ENCODE measurements around the gene IQGAP2.
"Not testable (repeated sequence)": the region's sequence is repeated elsewhere in the genome, so short reads cannot be mapped to it uniquely, and the experiment has no call there.

Gene IQGAP2

DNA sequence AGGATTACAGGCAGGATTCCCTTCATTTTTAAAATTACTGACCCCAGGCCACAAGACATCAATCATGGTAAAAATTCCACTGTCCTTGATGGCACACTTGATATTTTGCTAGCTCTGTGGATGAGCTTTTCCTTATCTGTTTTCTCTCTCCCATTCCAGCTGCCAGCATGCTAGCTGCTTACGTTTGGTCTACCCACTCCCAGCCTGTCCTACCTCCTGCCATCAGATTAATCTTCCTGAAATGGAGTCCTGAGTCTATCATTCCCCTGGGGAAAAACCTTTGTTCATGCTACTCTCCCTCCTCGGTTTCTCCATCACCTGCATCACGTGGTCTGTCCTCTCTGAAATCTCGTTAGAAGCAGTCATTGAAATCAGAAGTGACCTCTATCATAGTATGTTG lies 111.2 kb downstream of the IQGAP2 start:
- no peak for DNase-seq

DNA sequence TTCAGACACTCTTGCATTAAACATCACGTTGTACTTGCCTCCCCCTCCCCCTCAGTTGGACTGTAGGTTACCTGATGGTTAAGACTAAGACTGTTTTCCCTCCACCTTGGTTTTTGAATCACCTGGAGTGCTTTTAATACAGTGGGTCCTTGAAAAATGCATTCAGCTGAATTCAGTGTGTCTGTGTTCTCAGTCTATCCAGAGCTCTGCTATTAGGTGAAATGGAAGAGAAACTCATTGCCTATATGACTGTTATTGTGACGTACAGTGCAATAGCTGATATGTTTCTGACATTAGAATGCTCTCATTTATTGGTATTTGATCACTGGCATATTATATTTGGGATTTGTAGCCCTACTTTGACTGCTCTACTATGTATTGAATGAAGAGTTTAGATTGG lies 111.6 kb downstream of the IQGAP2 start:
- DNase-seq, result no peak

DNA sequence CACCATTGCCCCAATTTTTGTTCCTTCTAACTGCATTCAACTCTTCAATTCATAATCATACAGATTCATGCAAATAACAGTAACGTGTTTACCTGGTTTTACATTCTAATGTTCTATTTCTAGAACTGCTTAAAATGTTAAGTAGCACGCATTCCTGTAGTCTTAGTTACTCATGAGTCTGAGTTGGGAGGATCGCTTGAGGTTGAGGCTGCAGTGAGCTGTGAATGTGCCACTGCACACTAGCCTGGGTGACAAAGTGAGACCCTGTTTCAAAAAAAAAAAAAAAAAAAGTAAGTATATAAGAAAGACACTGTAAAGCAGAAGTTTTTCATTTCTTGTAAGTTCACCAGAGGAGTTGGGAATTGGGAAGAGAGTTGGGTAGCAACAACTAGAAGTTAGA lies 114.2 kb downstream of the IQGAP2 start:
- no peak for DNase-seq

DNA sequence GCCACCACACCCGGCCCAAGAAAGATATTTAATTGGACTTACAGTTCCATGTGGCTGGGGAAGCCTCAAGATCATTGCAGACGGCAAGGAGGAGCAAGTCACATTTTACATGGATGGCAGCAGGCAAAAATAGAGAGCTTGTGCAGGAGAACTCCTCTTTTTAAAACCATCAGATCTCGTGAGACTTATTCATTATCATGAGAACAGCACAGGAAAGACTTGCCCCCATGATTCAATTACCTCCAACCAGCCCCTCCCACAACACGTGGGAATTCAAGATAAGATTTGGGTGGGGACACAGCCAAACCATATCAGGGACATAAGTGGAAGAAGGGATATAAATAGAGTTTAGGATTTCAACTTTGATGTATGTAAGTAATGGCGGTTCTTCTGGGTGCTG lies 115.2 kb downstream of the IQGAP2 start:
- DNase-seq, result not testable (repeated sequence)

DNA sequence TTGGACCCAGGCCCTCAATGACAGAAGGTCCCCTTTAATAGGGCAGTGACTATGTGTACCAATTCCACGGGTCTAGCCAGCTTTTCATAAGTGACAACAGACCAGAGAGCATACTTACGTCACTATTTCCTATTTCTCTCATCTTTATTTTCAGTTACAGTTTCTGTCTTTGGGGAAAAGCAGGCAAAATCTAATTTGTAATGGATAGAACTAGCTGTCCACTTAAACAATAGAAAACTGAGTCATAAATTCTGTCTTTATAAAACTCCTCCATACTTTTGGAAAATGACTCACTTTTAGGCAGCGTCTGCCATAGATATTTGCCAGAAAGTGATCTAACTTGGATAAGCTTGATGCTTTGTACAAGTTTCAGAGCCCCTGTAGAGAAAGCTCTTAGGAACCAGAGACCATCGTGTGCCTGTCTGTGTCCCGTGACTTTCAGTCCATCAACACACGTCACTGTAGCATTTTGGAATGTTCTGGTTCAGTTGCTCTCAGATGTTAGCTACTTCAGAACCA lies 118.2 kb downstream of the IQGAP2 start:
- no peak for DNase-seq

DNA sequence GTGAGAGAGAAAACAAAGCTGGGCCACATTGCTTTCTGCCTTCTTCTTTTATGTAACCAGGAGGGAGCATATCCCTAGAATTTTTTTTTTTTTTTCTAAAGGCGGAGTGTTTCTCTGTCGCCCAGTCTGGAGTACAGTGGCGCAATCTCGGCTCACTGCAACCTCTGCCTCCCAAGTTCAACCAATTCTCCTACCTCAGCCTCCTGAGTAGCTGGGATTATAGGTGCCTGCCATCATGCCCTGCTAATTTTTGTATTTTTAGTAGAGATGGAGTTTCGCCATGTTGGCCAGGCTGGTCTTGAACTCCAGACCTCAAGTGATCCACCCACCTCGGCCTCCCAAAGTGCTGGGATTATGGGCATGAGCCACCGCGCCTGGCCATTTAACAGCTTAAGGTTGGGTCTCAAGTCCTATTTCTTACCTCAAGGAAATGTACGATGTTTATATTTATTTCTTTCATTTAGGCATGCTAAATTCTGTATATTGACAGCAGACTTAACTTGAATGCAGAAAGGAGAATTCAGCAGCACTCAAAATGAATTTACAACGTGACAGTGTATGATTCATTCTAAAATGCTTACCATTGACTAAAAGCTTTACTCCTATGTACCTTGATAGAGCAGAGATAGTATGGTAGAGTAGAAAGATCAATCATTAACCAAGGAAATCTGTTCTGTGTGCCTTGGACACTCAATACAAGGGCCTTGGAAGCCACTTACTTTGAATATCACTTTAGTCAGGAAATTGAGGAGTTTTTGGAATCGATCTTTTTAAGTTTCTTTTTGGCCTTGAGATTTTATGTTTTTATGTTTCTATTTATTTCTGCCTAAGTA lies 119.2 kb downstream of the IQGAP2 start:
- DNase-seq, result no peak

DNA sequence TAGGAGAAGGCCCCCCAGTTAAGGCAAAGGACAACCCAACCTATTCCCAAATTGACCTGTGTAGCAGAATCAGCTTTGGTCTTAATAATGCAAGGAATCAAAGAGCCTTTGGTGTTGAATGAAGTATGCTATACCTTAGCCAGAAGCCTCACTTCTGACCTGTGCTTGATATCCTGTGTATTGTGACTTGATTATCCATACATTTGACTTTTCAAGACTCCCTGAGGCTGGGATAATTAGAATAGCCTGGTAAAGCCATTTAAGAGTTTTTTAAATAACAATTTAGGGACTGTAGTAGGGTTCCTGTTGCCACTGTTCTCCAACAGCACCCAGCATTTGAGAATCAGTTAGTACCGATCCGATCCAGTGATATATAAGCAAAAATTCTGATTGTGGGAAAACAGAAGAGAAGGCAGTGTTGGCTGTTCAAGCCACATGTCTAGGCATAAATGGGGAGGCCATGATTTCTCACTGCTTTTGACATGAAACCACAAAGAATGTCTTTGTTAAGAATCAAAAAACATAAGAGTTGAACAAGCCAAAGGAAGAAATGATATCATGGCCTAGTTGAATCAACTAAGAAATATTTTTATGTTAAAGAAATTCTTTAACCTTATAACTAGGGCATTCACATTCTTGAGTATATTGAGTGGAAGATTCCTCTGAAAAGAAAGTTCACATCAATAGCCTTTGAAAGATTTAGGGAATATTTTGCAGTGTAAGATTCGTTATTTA lies 121.2 kb downstream of the IQGAP2 start:
- DNase-seq, result no peak

DNA sequence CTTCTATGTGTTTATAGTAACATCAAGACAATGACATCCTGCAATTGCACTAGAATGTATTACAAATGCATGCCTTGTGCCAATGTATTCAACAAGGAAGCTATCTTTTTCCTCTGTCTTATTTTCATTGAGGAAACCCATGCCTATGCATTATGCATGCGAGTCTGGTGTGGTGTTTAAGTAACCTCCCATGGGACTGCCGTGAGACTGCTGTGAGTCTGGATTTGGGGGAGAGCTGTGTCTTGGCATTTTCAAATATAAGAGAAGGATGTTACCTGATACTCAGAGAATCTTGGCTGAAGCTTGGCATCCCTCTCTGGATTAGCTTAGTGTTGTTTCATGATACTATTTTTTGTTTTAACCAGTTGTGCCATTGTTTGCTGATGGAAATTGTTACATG lies 121.8 kb downstream of the IQGAP2 start:
- no peak for DNase-seq

DNA sequence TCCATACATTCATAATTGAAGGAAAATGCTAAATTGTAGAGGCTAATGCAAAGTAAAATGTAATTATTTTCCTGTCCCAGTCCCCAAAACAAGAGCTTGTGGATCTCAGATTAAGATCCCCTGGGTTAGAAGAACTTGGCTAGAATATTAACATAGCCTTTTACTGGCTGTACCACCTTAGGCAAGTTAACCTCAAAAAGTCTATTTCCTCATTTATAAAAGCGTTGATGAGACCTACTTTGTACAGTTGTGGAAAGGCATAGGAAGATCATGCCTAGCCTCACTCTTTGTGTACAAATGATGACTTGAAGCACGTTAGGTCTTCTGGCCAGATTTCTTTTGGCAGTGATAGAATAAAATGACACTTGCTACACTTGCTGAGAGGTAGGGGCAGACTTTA lies 122.9 kb downstream of the IQGAP2 start:
- DNase-seq, result no peak

DNA sequence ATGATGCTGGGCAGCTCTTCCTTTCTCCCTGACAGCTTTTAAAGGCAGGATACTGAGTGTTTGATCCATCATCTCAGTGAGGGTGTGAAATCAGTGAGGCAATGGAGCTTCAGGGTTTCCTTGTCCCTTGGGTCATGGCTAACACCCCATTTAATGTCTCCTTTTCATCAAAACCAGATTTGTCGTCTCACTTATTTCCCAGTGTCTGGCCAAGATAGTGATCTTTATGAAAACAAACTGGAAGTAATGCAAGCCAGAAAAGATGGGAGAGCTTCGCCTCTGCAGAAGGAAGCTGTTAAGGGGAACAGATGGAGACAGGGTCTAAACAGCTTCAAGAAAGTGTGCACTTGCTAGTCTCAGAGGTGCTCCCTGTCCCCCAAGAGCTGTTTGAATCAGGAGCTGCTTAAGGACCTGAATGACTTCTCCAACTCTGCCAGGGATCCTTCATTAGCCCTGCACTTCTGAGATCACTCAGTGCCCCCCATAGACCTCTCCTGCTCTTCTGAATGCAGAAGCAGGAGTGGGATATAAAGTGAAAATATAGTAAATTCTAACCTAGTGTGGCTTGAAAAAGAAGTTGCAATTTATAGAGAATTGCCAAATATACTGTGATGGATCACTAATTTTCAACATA lies 124.0 kb downstream of the IQGAP2 start:
- DNase-seq, result no peak

DNA sequence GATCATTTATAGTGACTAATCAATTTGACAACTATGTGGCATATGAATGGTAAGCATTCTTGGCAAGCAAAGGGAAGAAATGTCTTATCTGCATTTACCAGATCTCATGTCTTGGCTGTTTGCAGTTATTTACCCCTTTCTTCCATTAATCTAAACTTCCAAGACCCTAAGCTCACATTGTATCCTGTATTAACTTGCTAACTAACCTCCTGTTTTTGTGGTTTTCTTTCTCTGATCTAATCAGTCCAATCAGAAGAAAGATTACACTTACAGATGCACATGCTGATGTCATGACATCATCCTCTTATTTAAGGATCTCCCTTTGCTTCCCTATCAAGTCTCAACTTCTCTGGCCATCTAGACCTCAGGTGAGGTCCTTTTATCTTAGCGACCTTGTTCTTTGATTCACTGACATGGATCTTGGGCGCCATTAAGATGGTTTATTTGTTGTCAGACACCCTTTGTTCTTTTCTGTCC lies 124.6 kb downstream of the IQGAP2 start:
- DNase-seq, result no peak

DNA sequence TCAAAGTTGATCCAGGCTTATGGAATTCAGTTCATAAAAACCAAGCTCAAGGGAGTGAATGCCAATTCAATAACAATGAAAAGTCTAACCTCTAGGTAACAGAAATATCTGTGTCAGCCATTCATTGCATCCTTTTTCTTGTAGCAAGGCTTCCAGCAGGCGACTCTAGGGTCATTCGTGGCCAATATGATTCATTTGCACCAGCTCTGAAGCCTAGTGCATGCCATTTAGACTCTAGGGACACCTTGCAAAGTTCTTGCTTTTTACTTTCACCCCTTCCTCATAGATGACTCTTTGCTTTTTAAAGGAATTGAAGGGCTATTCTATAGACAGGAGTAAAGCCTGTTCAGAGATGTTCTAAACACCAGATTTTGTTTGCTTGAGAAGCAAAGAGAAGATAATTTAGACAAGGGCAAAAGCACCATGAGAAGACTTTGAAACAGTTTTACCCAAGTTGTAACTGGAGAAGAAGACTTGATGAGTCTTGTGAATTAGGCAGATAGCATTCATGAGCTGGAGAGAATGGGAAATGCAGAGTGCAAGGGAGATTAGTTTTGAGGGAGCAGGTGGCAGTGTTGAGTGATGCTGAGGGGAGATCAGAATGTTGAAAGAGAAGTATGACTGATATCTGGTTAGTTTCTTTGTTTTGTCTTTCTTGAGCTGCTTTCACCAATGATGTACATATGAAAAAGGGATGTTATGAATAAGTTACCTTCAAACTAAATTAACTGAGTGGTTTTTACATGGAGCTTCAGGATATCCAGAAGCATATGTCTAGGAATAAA lies 125.7 kb downstream of the IQGAP2 start:
- DNase-seq, result no peak

DNA sequence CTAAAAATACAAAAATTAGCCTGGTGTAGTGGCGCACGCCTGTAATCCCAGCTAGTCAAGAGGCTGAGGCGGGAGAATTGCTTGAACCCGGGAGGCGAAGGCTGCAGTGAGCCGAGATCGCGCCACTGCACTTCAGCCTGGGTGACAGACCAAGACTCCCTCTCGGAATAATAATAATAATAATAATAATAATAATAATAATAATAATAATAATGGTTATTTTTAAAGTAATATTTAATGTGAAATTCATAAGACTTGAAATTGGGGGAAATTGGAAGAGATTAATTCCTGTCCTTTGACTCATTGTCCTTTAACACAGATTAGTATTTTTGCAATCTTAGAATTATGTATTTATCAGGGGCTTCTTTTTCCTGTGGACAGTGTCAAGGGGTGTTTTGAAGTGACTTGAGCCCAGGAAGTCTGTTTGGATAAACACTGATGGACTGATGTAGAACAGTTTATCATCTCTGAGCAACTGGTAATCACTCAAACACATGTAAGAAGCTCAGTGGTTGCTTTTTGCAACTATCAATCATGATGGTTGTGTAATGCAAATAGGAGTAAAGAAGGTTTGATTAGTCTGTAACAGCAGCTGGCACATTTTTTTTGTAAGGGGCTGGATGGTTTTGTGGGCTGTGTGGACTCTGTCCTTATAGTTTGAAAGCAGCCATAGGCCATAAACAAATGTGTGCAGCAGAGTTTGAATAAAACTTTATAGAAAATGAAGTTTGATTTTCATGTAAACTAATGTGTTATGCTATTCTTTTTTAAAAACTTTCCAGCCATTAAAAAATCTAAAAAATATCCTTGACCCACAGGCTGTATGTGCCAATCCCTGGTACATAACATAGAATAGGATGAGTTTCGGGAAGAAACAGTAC lies 126.6 kb downstream of the IQGAP2 start:
- DNase-seq, result no peak

DNA sequence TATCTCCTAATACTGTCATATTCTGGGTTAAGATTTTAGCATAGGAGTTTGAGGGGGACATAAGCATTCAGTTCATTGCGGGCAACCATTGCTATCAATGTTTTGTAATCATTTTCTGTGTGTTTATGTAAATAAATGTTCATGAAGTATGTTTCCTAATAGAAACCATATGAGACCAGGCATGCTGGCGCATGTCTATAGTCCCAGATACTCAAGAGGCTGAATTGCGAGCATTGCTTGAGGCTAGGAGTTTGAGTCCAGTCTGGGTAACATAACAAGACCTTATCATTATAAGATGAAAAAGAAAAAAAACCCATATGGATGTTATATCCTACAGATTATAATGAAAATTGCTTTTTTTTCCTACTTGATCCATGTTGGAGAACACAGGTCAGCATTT lies 129.0 kb downstream of the IQGAP2 start:
- no peak for DNase-seq

DNA sequence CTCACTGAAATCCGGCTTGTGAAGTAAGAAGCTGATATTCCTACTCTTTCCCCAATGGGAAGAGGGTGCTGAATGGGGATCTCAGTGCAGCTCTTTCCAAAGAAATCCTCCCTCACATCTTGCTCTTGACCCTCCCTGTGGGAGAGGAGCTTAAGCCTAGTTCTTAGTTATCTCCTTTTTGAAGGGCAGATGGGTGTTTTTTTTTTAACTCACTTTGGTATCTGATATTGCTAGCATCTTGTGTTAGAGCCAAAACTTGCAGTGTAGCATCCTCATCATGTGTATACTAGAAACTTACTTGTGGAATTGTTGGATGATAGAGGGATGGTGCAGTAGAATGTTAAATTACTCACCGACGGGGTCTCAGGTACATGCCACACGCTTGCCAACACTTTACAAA lies 129.9 kb downstream of the IQGAP2 start:
- no peak for DNase-seq

DNA sequence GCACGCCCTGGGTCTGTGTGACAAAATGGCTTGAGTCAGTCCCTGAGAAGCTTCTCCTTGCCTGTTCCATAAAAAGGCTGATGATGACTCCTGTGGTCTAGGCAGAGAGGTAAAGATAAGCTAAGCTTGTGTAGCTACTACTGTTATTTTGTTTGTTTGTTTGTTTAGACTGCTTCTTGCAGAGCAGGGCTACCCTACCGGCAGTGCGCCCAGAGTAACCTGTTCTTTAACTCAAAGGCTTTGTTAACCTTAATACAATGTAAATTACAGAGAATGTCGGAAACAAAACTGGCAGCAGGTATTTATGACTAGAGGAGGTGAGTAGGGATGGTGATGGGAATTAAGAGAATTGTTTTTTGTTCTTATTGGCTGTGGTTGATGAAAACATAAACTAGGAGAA lies 132.5 kb downstream of the IQGAP2 start:
- no peak for DNase-seq

DNA sequence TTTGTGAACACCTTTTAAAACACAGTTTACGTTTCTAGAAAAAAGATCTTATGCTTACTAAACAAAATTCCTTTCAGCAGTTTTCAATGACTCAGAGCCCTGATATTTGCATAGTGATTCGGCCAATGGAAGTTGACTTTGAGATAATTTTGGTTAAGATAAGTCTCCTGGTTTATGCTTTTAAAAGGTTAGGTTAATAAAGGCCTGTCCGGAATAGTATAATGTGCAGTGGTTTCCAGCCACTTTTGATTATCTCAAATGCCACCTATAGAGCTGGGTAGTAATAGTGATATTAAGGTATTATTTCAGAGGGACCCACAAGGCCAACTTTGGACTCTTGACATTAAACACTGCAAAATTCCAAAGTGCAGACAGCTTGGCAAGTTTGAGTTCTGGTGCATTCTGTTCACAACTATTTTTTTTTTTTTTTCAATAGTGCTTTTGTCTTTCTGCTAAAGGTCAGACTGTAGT lies 134.0 kb downstream of the IQGAP2 start:
- DNase-seq, result no peak

DNA sequence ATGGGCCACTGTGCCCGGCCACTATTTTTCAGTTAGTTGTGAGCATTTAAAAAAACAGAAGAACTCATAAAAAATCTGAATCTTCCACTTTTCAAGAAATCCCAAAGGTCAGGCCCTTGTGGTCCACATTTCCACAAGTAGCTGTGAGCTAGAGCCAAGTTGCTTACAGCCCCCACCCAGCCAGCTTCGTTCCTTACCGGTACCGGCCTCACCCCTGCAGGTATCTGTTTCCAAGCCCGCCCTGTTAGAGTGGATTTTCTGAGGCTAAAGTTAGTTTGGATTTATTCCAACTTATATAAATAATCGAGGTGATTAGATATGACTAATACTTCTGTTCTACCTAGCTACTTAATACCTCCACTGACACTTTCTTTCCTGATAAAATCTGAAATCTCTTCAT lies 139.2 kb downstream of the IQGAP2 start:
- no peak for DNase-seq

DNA sequence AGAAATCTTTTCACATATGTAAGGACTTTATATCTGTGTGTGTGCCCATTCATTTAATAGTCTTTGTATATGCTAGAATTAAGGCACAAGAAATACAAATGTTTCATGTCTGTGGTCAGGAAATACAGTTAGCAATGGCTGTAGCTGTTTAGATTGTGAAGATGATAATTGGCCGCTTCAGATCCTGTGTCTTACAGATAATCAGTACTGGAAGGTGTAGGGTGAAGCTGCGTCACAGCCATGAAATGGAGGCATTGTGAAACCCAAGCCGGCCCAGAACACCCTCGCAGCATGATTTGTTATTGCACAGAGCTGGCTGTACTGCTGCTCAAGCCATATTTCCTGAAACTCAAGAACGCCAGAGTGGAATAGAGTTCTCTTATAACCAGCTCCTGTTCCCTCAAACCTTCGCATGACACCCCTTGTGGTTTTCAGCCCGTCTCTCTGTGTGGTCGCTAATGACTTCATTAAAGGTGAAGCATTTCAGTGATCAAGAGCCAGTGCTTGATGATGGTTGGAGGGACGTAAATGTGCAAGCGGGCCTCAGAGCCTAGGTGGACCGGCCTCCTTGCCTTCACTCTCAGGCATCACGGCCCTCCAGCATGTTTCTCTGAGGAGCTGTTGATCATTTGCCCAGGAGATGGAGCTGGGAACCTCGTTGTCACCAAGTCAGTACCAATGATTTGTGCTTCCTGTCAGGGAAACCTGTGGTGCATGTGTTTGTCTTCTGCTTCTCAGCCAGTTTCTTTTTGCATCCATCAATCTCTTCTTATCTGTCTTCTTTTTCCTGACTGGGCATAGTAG lies 140.0 kb downstream of the IQGAP2 start:
- DNase-seq, result no peak

DNA sequence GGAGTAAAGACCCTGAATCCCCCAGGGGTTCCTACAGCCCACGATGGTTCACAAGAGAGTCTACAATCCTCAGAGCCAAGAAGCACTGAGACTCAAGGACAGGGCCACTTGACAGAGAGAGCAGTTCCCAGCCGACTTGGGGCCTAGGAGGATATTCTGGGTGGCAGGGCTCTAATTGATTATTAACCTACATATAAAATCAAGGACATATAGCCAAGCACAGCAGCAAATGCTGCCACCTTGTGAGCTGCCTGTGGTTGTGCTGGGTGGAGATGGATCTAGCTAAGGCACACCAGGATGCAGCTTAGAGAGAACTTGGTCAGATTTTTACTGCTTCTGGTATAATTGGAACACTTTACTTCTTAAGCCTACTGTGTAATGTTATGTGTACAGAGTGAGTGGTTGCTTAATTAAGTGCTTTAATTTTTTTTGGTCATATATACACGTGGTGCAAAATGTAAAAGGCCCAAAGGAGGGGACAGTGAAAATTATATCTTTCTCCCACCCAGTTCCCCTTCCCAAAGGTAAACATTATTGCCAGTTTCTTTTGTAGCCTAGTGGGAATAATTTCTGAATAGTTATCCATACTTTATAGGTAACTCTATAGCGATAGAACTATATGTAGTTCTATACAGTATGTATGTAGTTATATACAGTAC lies 141.3 kb downstream of the IQGAP2 start:
- no peak for DNase-seq

Data from DMS79 (cell line).